Hematopoietic multipotent progenitor cell treated with erythropoietin and hydrocortisone succinate and interleukin-3 and kit ligand, for 8 days (in vitro differentiated cells): ENCODE data around the gene C16orf96.
A peak's percentile ranks its signal among the peaks of the same experiment; 100 is the strongest.

Experiments used
- DNase-seq: peaks from one replicate; pipeline ENCODE4 v3.0.0-alpha.2; 2015

Gene C16orf96

DNA sequence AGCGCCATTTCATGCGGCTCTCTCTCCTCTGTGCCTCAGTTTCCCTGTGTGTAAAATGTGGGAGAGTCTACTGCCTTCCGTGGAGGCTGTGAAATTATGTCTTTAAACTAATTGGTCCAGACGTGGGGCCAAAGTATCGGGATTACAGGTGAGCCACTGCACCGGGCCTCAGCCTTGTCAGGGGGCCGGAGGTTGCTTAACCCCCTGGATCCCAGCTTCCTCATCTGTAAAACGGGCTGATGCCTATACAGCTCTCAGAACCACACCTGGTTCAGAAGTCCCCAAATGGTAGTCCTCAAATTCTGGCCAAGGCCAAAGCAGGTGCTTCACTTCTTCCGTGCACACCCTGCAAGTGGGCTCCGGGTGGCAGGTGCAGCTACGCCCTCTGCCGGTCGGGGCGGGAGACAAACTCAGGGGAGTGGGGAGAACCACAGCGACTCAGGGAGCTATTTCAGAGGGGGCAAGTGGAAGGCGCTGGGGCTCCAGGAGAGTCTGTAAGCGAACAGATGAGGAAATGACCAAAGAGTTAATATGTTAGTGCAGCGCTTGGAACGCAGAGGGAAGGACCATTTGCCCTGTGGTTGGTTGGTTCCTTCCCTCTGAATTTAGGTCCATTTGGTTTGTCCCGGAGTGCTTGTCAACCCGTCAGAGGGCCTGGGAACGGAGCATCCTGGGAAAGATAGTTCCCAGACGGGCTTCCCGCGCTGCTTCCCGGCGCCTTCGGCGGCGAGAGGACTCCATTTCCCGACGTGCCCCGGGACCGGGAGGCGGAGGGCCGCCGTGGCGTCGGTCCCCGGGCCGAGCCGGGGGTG lies 68.1 kb downstream of the C16orf96 start, which contains the start of gene MGRN1:
TSS of gene MGRN1 (plus strand) at position 812 of the 812 bp plus-strand sequence. CDS start 135 bp downstream, outside the sequence.
- peak; percentile 97 for DNase-seq

- DNase-seq: peak; percentile 41
These were observed 68.9 kb downstream of the C16orf96 start for GRCh38 chr16:4624827-4625559.

- peak; percentile 20 for DNase-seq
These were observed 69.5 kb downstream of the C16orf96 start for GRCh38 chr16:4625560-4626159.

DNA sequence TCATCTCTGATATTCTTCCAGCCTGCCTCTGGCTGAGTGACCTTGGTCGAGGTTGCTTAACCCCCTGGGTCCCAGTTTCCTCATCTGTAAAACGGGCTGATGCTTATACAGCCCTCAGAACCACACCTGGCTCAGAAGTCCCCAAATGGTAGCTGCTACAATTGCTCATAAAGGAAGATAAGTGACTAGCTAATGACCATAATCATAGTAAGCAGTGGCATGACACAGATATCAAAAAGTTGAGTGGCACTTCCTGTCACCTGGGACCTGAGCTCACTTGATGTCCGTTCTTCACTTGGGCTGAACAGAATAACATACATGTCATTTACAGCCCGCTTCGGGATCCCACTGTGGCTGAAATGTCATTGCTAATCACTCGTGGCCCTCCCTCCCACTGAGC lies 70.3 kb downstream of the C16orf96 start:
- no peak for DNase-seq

GRCh38 chr16:4628283-4628682 lies 72.1 kb downstream of the C16orf96 start:
- DNase-seq: no peak

DNA sequence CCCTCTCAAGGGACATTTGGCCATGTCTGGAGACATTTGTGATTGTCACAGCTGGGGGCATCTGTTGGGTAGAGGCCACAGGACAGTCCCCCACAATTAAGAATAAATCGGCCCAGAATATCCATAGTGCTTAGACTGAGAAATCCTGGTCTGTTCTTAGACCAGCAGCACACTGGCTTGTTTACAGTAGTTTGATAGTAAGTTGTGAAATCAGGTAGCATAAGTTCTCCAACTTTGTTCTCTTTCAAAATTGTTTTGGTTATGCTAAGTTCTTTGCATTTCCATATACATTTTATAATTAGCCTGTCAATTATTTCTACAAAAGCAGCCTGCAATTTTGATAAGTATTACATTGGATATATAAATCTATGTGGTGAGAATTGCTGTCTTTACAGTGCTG lies 75.3 kb downstream of the C16orf96 start:
- no peak for DNase-seq

GRCh38 chr16:4633910-4634635 lies 77.9 kb downstream of the C16orf96 start:
- no peak for DNase-seq

GRCh38 chr16:4634768-4635167 lies 78.6 kb downstream of the C16orf96 start:
- no peak for DNase-seq

- no peak for DNase-seq
These were observed 80.1 kb downstream of the C16orf96 start for GRCh38 chr16:4636196-4636595.

GRCh38 chr16:4637501-4638166 lies 81.5 kb downstream of the C16orf96 start:
- DNase-seq: no peak

DNA sequence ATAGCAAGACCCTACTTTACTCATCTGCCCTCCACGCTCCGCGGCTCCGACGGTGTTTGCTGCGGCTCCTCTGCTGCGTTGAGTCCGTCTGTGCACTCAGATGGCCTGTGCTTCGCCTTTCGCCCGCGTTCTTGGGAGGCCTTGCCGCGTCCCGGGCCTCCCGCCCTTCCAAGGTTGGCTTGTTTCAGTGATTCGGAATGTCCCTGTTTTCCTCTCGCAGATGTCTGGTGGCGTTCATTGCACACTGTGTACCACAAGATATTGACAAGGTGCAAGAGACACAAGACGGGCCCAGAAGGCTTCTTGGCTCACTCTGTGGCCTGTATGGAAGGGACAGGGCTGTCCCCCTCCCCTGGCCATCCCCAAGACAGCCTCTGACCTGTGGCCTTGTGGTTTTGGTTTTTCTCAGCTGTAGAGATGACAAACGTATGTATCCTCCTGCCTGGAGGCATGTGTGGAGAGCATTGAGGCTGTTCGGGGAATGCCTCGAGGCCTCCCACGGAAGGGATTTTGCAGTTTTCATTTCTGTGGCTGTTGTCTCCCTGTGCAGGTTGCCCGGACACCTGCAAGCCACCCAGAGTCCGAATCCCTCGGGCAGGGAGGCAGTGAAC lies 83.9 kb downstream of the C16orf96 start:
- no peak for DNase-seq

GRCh38 chr16:4640572-4641305 lies 84.6 kb downstream of the C16orf96 start:
- DNase-seq: no peak

DNA sequence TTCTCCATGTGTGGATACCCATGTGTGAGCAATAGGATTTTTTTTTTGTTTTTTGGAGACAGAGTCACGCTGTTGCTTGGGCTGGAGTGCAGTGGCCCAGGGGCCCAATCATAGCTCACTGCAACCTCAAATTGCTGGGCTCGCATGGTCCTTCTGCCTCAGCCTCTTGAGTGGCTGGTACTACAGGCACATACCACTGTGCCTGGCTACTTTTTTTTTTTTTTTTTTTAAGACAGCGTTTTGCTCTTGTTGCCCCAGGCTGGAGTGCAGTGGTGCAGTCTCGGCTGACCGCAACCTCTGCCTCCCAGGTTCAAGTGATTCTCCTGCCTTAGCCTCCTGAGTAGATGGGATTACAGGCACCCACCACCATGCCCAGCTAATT lies 85.2 kb downstream of the C16orf96 start:
- DNase-seq: no peak

DNA sequence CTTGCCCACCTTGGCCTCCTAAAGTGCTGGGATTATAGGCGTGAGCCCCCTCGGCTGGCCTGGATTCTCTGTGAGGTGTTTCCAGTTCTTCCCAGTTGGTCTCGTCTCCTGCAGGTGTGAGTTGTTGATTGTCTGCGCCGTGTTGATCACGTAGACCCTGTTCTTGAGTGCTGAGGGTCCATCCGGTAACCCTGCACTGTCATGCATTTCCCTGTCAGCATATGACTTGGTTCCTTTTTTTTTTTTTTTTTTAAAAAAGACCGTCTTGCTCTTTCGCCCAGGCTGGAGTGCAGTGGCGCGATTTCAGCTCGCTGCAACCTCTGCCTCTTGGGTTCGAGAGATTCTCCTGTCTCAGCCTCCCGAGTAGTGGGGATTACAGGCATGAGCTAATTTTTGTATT lies 85.8 kb downstream of the C16orf96 start:
- no peak for DNase-seq

GRCh38 chr16:4646773-4647643 lies 90.9 kb downstream of the C16orf96 start:
- DNase-seq: no peak

- no peak for DNase-seq
These were observed 91.5 kb downstream of the C16orf96 start for GRCh38 chr16:4647644-4647980.

DNA sequence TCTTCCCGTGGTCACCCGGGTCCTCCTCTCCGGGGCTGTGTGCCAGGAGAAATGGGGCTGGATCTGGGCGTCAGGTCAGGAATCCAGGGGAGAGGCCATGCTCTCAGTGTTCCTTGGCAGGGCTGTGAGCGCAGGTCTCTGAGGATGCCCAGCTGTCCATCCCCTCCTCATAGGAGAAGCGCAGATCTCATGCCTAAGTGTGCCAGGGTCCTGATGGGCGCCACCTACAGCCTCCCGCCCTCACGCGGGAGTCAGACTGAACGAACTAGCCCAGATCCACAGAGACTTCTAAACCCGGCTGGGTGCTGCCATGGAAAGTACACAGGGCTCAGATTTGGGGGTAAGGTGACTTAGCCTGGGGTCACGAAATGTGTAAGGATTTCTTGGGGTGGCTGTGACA lies 92.8 kb downstream of the C16orf96 start:
- DNase-seq: no peak

DNA sequence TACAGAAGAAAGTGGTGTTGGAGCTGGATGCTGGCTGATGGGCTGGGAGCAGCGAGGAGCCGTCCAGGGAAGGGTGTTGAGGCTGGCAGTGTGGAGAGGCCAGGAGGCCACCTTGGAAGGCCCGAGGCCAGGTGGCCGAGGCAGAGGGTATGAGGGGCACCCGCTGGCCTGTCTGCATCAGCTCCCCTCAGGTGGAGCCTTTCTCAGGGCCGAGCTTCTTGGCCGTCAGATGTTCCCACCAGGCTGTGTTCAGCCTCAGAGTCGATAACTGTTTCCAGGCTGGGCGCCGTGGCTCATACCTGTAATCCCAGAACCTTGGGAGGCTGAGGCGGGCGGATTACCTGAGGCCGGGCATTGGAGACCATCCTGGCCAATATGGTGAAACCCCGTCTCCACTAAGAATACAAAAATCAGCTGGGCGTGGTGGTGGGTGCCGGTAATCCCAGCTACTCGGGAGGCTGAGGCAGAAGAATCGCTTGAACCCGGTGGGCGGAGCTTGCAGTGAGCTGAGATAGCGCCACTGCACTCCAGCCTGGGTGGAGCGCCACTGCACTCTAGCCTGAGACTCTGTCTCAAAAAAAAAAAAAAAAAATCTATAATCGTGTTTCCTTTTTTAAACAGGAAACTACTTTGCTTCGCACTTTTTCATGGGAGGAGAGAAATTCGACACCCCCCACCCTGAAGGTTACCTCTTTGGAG lies 93.8 kb downstream of the C16orf96 start:
- peak; percentile 18 for DNase-seq
